GM23338 (cell line): Measurements from ENCODE around the gene GRIK1. TPM values are rescaled to one million over a fixed set of nuclear protein-coding genes. Genes with fewer than 3 reads are reported as not detected.

Experiments used
- ATAC-seq: fragments of 200-7000 bp; cut with Tn5 transposase; 3 replicates; pipeline ENCODE4 v1.9.1; 2020
- DNase-seq: peaks from one replicate; pipeline ENCODE4 v3.0.0-alpha.2; 2015; ENCODE audit warnings: low spot score
- H2AFZ ChIP-seq: fragments of 200-600 bp; sonication (generic); 2 replicates; pipeline ENCODE4 v1.8.0; 2016; ENCODE audit warnings: antibody characterized with exemption, mild to moderate bottlenecking, moderate library complexity
- H3F3A ChIP-seq: fragments of 200-600 bp; sonication (generic); replicated peaks from 2 replicates; pipeline ENCODE4 v1.8.0; 2017; ENCODE audit warnings: antibody characterized with exemption, mixed run types, low read depth
- H3K27ac ChIP-seq: fragments of 200-600 bp; sonication (generic); 2 replicates; pipeline ENCODE4 v1.6.1; 2016; ENCODE audit warnings: low read depth
- H3K27me3 ChIP-seq: fragments of 200-600 bp; sonication (generic); 2 replicates; pipeline ENCODE4 v1.8.0; 2016; ENCODE audit warnings: mild to moderate bottlenecking, mixed run types, moderate library complexity; ENCODE audit not compliant: insufficient read depth
- H3K36me3 ChIP-seq: fragments of 200-600 bp; sonication (generic); 2 replicates; pipeline ENCODE4 v1.8.0; 2016; ENCODE audit warnings: mild to moderate bottlenecking; ENCODE audit not compliant: insufficient read depth
- H3K4me1 ChIP-seq: fragments of 200-600 bp; sonication (generic); 2 replicates; pipeline ENCODE4 v1.8.0; 2016; ENCODE audit warnings: mild to moderate bottlenecking, moderate library complexity; ENCODE audit not compliant: insufficient read depth
- H3K4me2 ChIP-seq: fragments of 200-600 bp; sonication (generic); 2 replicates; pipeline ENCODE4 v1.7.1; 2017; ENCODE audit warnings: mixed run types
- H3K4me3 ChIP-seq: fragments of 200-600 bp; sonication (generic); 2 replicates; pipeline ENCODE4 v1.6.1; 2016; ENCODE audit warnings: mixed run types
- H3K79me2 ChIP-seq: fragments of 200-600 bp; sonication (generic); replicated peaks from 2 replicates; pipeline ENCODE4 v1.8.0; 2017; ENCODE audit warnings: mild to moderate bottlenecking; ENCODE audit not compliant: insufficient read depth
- H3K9me2 ChIP-seq: fragments of 200-600 bp; sonication (generic); 2 replicates; pipeline ENCODE4 v1.8.0; 2017; ENCODE audit not compliant: insufficient read depth
- H4K20me1 ChIP-seq: fragments of 200-600 bp; sonication (generic); replicated peaks from 2 replicates; pipeline ENCODE4 v1.8.0; 2017; ENCODE audit warnings: mild to moderate bottlenecking; ENCODE audit not compliant: insufficient read depth
- H3K27ac Mint-ChIP-seq: 2 replicates; pipeline ENCODE4 v1.8.0; 2020; ENCODE audit warnings: inconsistent platforms, mild to moderate bottlenecking, moderate library complexity, mixed read lengths
- H3K27me3 Mint-ChIP-seq: 3 replicates; pipeline ENCODE4 v1.8.0; 2022; ENCODE audit warnings: low read depth, mild to moderate bottlenecking, moderate library complexity, mixed read lengths, inconsistent platforms; ENCODE audit not compliant: insufficient read depth, poor library complexity
- H3K36me3 Mint-ChIP-seq: 3 replicates; pipeline ENCODE4 v1.8.0; 2021; ENCODE audit warnings: low read depth, mild to moderate bottlenecking, inconsistent platforms, moderate library complexity, mixed read lengths
- H3K4me1 Mint-ChIP-seq: 3 replicates; pipeline ENCODE4 v1.8.0; 2020; ENCODE audit warnings: mild to moderate bottlenecking, inconsistent platforms, mixed read lengths
- H3K4me3 Mint-ChIP-seq: 3 replicates; pipeline ENCODE4 v1.8.0; 2021; ENCODE audit warnings: moderate library complexity, mild to moderate bottlenecking, inconsistent platforms, mixed read lengths
- H3K9me3 Mint-ChIP-seq: 3 replicates; pipeline ENCODE4 v1.8.0; 2020; ENCODE audit warnings: moderate library complexity, mild to moderate bottlenecking, inconsistent platforms, mixed read lengths
- CREB1 ChIP-seq: fragments of 250-450 bp; sonication (Bioruptor Pico); IDR thresholded peaks from 2 replicates; pipeline ENCODE4 v1.5.0; 2020; ENCODE audit warnings: low read depth, mild to moderate bottlenecking, moderate library complexity
- CTCF ChIP-seq, 2 experiments: fragments of 200-600 bp in 1 of 2; sonication (generic) in 1 of 2; conservative IDR thresholded peaks; 2 replicates each; pipeline versions ENCODE4 v1.5.1 to v1.6.1; 2016 to 2017; ENCODE audit warnings: antibody characterized with exemption in 2 of 2, low read depth in 2 of 2, mild to moderate bottlenecking in 2 of 2, moderate library complexity in 1 of 2
- ETS1 ChIP-seq: IDR thresholded peaks from 2 replicates; pipeline ENCODE4 v1.6.1; 2016; ENCODE audit warnings: antibody characterized with exemption
- EZH2 ChIP-seq: fragments of 200-600 bp; sonication (generic); IDR thresholded peaks from one replicate; pipeline ENCODE4 v1.8.0; 2017; ENCODE audit warnings: antibody characterized with exemption, mild to moderate bottlenecking, low read depth; ENCODE audit not compliant: unreplicated experiment
- EZH2phosphoT487 ChIP-seq: fragments of 200-600 bp; sonication (generic); IDR thresholded peaks from one replicate; pipeline ENCODE4 v1.8.1; 2018; ENCODE audit warnings: antibody characterized with exemption; ENCODE audit not compliant: unreplicated experiment
- JUNB ChIP-seq: IDR thresholded peaks from one replicate; pipeline ENCODE4 v1.6.1; 2016; ENCODE audit warnings: antibody characterized with exemption; ENCODE audit not compliant: unreplicated experiment
- NANOG ChIP-seq: IDR thresholded peaks from 2 replicates; pipeline ENCODE4 v1.6.1; 2016; ENCODE audit warnings: antibody characterized with exemption, borderline replicate concordance
- POLR2AphosphoS5 ChIP-seq: IDR thresholded peaks from 2 replicates; pipeline ENCODE4 v1.6.1; 2016; ENCODE audit warnings: antibody characterized with exemption, low read depth
- STAT1 ChIP-seq: IDR thresholded peaks from one replicate; pipeline ENCODE4 v1.6.1; 2016; ENCODE audit warnings: antibody characterized with exemption; ENCODE audit not compliant: unreplicated experiment
- ZNF114 ChIP-seq: fragments of 250-450 bp; sonication (Bioruptor Pico); IDR thresholded peaks from 2 replicates; pipeline ENCODE4 v1.5.0; 2020; ENCODE audit warnings: mild to moderate bottlenecking, moderate library complexity
- ZNF331 ChIP-seq: fragments of 250-450 bp; sonication (Bioruptor Pico); IDR thresholded peaks from 2 replicates; pipeline ENCODE4 v1.5.0; 2020; ENCODE audit warnings: low read depth, mild to moderate bottlenecking, moderate library complexity
- ZNF462 ChIP-seq: fragments of 250-450 bp; sonication (Bioruptor Pico); IDR thresholded peaks from 2 replicates; pipeline ENCODE4 v1.5.0; 2020; ENCODE audit warnings: mild to moderate bottlenecking, moderate library complexity
- polyA plus RNA-seq: library from polyadenylated mRNA; unstranded; fragments of >200 nt; fragmentation: Nextera tagmentation; extraction: Ambion mirVana; gene quantifications from 2 replicates; pipeline ENCODE4 v1.2.1, GENCODE V29; 2016
- total RNA-seq: library from RNA; depleted of rRNA; stranded (reverse); fragments of >200 nt; shearing (Covaris generic); gene quantifications from 2 replicates; pipeline ENCODE4 v1.2.3, GENCODE V29; 2014

Gene GRIK1
- total and polyA plus RNA-seq, 2 experiments from 2014 or later = 0.18 to 0.42 TPM

GRCh38 chr21:29940361-29940760 lies 565 bp upstream of the GRIK1 start:
- H3K4me2 ChIP-seq = peak overlapping the region; percentile 98

More at GRCh38 chr21:29940361-29940760, 565 bp upstream of the GRIK1 start:
- Histone ChIP-seq H3K9me2 (no peaks in the 10 kb centered on the region), H2AFZ (peak overlapping the region; percentile 100), H4K20me1 (peaks cover 4% of the 10 kb centered on the region; the same call in 1 of the 2 replicates), H3K36me3 (no peaks in the 10 kb centered on the region), H3F3A (no peaks in the 10 kb centered on the region), H3K79me2 (no peaks in the 10 kb centered on the region), H3K27me3 (peaks cover 62% of the 10 kb centered on the region), H3K4me3 (peak overlapping the region; percentile 87), H3K27ac (no peak overlapping the region), H3K4me1 (peaks cover 5% of the 10 kb centered on the region; the same call in 1 of the 2 replicates)
- DNase-seq (no peak), ATAC-seq (no peak)
- Mint-ChIP-seq H3K4me1 (peaks cover 4% of the 10 kb centered on the region), H3K27ac (no peak overlapping the region), H3K4me3 (peak overlapping the region; percentile 82), H3K27me3 (peaks cover 36% of the 10 kb centered on the region), H3K36me3 (no peaks in the 10 kb centered on the region), H3K9me3 (no peaks in the 10 kb centered on the region; the same call in 2 of the 3 replicates)
- TF ChIP-seq EZH2phosphoT487 (no peak), ZNF331 (no peak), EZH2 (no peak), NANOG (no peak), CTCF (conservative IDR thresholded peaks at IDR 0.05; ENCODE audit: low read depth in 2 of 2) (no peak), ZNF114 (CRISPR knock-in tag) (no peak), STAT1 (no peak), POLR2AphosphoS5 (no peak), ETS1 (no peak), CREB1 (no peak), JUNB (no peak), ZNF462 (CRISPR knock-in tag) (no peak)
